Neural progenitor cell (in vitro differentiated cells): ENCODE data around the gene HSD17B7.

Experiments used
- CTCF ChIP-seq: fragments of 200-600 bp; sonication (generic); IDR thresholded peaks from 2 replicates; pipeline ENCODE4 v1.5.1; 2017; ENCODE audit warnings: antibody characterized with exemption, mild to moderate bottlenecking
- EZH2 ChIP-seq: fragments of 200-600 bp; sonication (generic); IDR thresholded peaks from 2 replicates; pipeline ENCODE4 v1.6.1; 2017; ENCODE audit warnings: antibody characterized with exemption, mild to moderate bottlenecking, moderate library complexity
- EZH2phosphoT487 ChIP-seq: fragments of 200-600 bp; sonication (generic); IDR thresholded peaks from 2 replicates; pipeline ENCODE4 v1.6.1; 2017; ENCODE audit warnings: antibody characterized with exemption

- TF ChIP-seq EZH2 (no peak), CTCF (no peak), EZH2phosphoT487 (no peak)
Measured at GRCh38 chr1:162855461-162856150, 65.1 kb downstream of the HSD17B7 start.
